CD1c-positive myeloid dendritic cell (primary cell): ENCODE data around the gene TMEM101.
A peak's percentile ranks its signal among the peaks of the same experiment; 100 is the strongest.
"Not testable (repeated sequence)": the region's sequence is repeated elsewhere in the genome, so short reads cannot be mapped to it uniquely, and the experiment has no call there.

Experiments used
- DNase-seq: peaks from one replicate; pipeline ENCODE4 v3.0.0-alpha.2; 2016; ENCODE audit errors: extremely low spot score

Gene TMEM101

DNA sequence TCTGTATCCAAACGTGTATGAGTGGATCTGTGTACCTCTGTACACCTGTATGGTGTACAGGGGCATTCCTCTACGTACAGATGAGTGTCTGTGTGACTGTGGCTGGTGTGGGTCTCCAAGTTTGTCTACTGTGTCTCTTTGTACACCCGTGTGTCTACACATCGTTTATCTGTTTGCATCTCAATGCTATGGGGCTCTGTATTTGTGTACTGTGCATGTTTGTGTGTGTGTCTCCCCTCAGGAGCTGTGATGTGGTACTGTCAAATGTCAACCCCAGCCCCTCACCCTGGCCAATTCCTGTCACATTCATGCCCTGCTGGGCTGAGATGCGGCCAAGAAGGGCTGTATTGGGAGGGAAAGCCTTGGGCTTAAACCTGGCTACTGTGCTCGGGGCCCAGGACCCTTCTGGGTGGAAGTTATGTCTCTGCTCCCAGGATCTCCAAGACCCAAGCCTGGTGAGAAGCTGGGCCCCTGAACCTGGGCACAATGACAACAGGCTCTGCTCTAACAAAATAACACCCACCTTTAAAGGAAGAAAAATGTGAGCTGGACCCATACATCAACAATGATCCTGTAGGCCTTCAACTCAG lies 13.8 kb downstream of the TMEM101 start:
- no peak for DNase-seq

- no peak for DNase-seq
Measured at GRCh38 chr17:44000141-44000860, 14.5 kb downstream of the TMEM101 start.

- no peak for DNase-seq
Measured at GRCh38 chr17:43999024-43999423, 15.7 kb downstream of the TMEM101 start.

DNA sequence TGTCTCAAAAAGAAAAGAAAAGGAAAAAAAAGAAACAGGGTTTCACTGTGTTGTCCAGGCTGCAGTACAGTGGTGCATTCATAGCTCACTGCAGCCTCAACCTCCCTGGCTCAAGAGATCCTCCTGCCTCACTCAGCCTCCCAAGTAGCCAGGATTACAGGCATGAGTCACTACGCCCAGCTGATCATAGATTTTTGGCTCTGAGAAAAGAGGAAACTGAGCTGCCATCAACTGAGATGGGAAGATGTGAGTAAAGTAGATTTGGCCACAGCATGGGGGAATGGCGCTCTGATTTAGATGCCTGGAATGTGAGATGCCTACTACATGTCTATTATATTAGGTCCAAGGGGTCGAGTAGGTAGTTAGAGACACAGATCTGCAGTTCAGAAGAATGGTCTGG lies 16.2 kb downstream of the TMEM101 start:
- peak; percentile 53 for DNase-seq

DNA sequence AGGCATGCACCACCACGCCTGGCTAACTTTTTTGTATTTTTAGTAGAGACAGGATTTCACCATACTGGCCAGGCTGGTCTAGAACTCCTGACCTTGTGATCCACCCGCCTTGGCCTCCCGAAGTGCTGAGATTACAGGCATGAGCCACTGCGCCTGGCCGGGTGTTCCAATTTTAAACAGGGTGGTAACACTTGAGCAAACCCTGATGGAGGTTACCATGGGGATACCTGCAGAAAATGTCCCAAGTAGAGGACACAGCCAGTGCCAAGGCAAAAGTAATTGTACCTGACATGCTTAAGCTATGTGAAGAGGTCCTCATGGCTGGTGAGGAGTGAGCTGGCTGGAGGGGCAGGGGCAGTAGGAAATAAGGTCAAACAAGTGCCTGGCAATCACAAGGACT lies 17.6 kb downstream of the TMEM101 start:
- DNase-seq = not testable (repeated sequence)

DNA sequence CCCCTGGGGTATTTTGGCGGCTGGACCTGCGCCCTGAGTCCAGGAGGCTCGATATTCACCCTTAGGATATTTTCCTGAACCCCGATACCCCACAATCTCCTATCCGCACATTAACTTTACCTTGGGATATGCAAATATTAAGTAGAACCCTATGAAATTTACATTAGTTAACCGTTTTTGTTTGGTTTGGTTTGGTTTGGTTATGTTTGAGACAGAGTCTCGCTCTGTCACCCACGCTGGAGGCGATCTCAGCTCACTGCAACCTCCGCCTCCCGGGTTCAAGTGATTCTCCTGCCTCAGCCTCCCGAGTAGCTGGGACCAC lies 19.7 kb downstream of the TMEM101 start:
- DNase-seq = no peak

DNA sequence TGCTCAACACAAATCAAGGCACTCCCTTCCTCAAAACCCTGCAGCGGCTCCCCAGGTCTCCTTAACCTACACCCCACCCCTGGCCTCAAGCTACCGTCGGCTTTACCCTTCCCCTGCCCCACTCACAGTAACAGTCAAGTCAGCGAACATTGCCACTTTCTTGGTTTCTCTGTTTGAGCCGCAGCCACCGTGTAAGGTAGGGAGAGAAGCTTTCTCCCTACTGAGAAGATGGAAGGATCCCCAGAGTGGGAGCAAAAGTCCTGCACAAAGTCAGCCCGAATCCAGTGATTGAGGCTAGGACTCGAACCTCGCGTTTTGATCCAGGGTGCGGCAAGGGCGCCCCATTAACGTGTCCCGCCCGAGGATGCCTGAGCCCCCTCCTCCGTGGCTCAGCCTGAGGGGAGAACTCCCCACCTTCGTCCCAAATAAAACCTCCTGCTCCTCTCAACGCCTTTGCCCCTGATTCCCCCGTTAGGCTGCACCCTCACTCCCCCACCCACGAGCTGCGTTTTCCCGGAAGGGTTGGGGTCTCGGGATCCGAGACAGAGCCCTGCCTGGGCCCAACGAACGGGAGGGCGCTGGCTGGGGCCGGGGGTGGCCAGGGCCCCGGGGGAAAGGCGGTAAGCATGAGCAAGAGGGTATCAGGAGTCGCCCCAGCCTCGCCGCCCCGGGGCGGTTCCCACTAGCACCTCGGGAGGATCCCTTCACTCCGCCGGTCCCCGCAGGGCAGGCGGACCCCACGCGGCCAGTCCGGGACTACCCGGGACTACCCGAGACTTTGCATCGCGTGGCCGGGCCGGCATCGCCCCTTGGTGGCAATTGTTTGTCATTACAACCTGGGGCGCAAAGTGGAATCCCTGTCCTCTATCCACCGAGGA lies 20.3 kb downstream of the TMEM101 start:
- peak; percentile 79 for DNase-seq

GRCh38 chr17:43992641-43993040 lies 22.1 kb downstream of the TMEM101 start:
- DNase-seq = no peak

GRCh38 chr17:43988301-43988700 lies 26.5 kb downstream of the TMEM101 start:
- no peak for DNase-seq

DNA sequence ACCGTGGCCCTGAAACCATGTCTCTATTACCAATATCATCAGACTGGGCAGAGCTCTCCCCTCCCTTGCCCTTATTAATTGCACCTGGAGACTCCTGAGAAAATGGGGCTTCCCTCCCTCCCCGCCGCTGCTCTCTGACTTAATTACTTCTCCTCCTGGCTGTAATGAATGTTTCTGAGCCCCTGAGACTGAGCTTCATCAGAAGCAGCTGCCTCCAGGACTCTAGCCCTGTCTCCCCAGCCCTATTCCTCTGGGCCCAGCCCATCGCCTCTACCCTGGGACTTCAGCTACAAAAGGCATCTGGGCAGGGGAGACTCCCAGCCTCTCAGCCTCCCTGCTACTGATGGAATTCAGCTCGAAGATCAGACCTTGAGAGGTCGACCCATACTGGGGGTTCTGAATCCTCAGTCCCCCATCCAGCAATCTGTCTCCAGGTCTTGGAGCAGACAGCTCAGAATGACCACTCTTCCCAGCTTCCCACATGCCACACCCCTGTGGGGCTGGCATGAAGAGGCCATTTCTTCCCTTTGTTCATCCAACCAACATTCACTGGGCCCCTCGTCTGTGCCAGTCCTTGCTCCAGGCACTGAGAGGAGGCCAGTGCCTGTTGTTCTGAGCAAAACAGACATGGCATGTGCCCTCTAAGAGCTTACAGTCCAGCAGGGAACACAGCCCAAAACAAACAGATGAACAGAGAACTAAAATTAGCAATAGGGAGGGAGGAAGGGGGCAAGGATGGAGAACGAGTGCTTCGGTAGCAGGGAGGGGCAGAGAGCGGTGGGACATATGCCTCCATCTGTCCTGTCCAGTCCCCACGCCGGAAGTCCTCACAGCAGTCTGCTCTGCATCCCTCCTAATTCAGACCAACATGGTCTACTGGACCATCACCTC lies 27.4 kb downstream of the TMEM101 start:
- DNase-seq = no peak

GRCh38 chr17:43986225-43986981 lies 28.4 kb downstream of the TMEM101 start:
- DNase-seq = no peak

- no peak for DNase-seq
Measured at GRCh38 chr17:43984521-43984920, 30.2 kb downstream of the TMEM101 start.

DNA sequence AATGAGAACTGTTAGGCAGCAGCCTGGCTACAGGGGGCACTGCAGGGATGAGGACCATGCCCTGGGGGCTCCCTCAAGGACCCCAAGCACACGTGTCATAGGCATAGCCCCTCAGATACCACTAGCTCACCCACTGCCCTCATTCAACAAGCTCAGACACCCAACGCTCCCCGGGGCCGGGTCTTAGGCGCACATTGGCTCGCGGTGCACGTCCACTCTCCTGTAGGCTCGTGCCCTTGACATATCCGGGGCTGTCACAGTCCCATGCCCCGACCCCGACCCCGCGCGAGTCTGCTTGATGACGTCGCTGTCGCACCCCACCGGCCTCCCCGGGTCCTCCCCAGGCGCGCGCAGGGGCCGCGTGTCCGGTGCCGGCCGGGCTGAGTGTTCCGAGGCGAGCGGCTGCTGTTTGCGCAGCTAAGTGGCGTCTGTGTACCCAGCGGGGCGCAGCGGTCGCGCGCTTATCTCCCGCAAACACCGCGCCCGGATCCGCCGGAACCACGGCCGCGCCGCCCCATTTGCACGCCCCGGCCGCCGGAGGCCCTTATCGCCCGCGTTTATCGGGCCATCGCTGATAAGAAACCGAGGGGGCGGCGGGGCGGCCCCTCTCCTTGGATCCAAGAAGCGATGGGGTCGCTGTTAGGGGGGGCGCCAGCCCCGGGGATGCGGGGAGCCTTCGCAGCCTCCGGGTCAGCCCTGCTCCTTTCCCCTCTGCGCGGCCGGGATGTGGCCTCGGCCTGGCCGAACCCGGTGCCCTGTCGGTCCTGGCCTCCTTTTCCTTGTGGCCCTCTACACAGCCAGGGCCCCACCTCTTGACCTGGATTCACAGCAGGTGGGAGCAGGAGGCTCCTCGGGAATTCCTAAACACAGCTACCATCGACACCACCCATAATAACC lies 31.0 kb downstream of the TMEM101 start:
- no peak for DNase-seq

- no peak for DNase-seq
Measured at GRCh38 chr17:43983196-43983514, 31.6 kb downstream of the TMEM101 start.

- DNase-seq = no peak
Measured at GRCh38 chr17:43982171-43982570, 32.6 kb downstream of the TMEM101 start.

DNA sequence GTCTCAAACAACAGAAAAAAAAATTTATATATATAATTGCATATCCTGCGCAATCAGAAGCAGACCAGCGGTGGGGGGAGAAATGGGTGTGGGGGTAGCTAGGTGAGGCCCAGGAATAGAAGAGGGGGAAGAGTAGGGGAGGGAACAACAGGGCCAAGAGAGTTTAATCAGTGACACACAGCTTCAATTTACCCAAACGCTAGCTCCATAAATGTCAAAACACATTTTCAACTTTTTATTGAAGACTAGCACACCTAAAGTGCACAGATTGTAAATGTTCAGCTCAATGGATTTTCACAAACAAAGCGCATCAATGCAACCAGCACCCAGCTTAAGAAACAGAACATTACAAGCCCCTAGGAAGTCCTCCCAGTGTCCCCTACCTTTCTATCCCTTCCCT lies 35.1 kb downstream of the TMEM101 start:
- no peak for DNase-seq

DNA sequence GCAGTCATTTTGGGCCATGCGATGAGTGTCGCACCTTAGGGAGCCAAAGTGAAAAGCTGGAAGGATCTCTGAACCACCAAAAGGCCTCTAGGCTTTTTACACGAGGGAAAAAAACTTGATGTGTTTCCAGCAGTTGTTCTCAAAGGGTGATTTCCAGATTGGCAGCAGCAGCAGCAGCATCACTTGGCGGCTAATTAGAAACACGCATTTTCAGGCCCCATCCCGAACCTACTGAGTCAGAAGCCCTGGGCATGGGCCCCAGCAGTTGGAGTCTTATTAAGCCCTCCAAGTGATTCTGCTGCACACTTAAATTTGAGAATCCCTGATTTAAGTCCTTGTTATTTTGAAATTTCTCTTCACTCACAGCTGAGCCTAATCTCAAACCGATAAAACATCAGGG lies 35.8 kb downstream of the TMEM101 start:
- no peak for DNase-seq

GRCh38 chr17:43978078-43978477 lies 36.7 kb downstream of the TMEM101 start:
- DNase-seq = no peak

DNA sequence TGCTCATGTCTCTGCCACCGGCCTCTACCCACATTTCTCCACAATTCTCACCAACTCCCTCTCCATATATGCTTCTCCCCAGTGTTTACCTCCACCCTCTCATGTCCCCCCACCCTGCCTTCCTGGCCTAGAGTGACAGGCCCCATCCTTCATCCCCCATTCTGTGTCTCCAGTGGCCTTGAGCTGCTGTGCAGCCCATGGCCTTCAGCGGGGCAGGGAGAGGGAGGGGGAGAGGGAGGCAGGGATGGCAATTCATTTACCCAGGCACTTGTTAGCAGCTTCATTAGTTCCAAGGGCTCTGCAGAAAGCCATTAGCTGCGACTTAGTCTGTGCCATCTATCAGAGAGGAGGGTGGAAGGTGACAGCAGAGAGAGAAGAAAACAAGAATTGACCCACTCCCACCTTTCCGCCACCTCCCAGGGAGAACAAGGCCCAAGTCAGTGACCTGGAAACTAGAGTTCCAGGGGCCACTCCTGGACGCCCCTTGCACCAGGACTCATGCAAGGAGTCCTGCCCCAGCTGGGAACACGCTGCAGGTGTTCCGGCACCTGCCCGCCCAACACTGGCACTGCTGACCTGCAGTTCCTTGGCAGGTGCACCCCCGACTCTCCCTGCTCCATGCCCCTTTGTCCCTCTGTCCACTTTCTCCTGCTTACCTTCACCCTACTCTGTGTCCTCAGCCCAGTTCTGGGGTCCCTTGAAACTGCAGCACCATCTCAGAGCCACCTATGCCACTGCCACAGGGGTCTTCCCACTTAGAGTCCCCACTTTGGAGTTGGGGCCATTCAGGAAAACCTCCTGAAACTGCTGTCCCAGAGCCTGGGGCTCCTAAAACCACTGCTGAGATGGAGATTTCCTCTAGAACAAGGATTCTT lies 37.6 kb downstream of the TMEM101 start:
- no peak for DNase-seq
